HEK293 (cell line): Measurements from ENCODE around the gene IZUMO4.
A peak's percentile ranks its signal among the peaks of the same experiment; 100 is the strongest.

Source experiments
- CTCF ChIA-PET: fragments of 350-600 bp; formaldehyde crosslinking; extraction: SDS; loops from one replicate; lab custom pipeline; 2021; ENCODE audit warnings: antibody characterized with exemption; lab: Yijun Ruan, JAX
- POLR2A ChIA-PET: fragments of 300-600 bp; formaldehyde crosslinking; extraction: SDS; loops from one replicate; lab custom pipeline; 2020; ENCODE audit warnings: antibody characterized with exemption, inconsistent platforms; lab: Yijun Ruan, JAX
- H3K27ac ChIP-seq: fragments of 200-500 bp; sonication (Bioruptor generic); 2 replicates; pipeline ENCODE4 v1.5.1; 2014; ENCODE audit warnings: low read depth, low read length, control low read depth, inconsistent platforms; ENCODE audit errors: extremely low read depth
- H3K36me3 ChIP-seq, 2 experiments: fragments of 200-500 bp in 1 of 2; sonication (Bioruptor generic) in 1 of 2; 1 replicate in 1 of 2; 2 replicates in 1 of 2; pipeline ENCODE4 v1.5.1; 2014 to 2017; ENCODE audit warnings: inconsistent platforms in 2 of 2, low read length in 2 of 2; ENCODE audit not compliant: control insufficient read depth in 2 of 2, insufficient read depth in 1 of 2
- H3K4me1 ChIP-seq: fragments of 200-500 bp; sonication (Bioruptor generic); 2 replicates; pipeline ENCODE4 v1.5.1; 2014; ENCODE audit warnings: mild to moderate bottlenecking, low read length, inconsistent platforms; ENCODE audit not compliant: control insufficient read depth, insufficient read depth
- H3K4me3 ChIP-seq: 2 replicates; pipeline ENCODE4 v1.5.1; 2011; ENCODE audit warnings: low read depth, mild to moderate bottlenecking, control low read depth, low read length, moderate library complexity
- H3K9me3 ChIP-seq: fragments of 200-500 bp; sonication (Bioruptor generic); 2 replicates; pipeline ENCODE4 v1.5.1; 2014; ENCODE audit warnings: low read depth, low read length, inconsistent platforms; ENCODE audit not compliant: control insufficient read depth, insufficient read depth
- BCL11B ChIP-seq: fragments of 450-650 bp; formaldehyde crosslinking; IDR thresholded peaks from 2 replicates; pipeline ENCODE4 v1.5.1; 2016; ENCODE audit warnings: low read depth, missing biosample characterization, missing genetic modification characterization
- ELK4 ChIP-seq: IDR thresholded peaks from 2 replicates; pipeline ENCODE4 v1.6.1; 2011; ENCODE audit warnings: mild to moderate bottlenecking, low read depth, low read length, borderline replicate concordance
- INSM2 ChIP-seq: fragments of 450-650 bp; formaldehyde crosslinking; IDR thresholded peaks from 2 replicates; pipeline ENCODE4 v1.5.1; 2016; ENCODE audit warnings: missing biosample characterization, missing genetic modification characterization
- KLF9 ChIP-seq: fragments of 450-650 bp; formaldehyde crosslinking; IDR thresholded peaks from 2 replicates; pipeline ENCODE4 v1.5.1; 2016; ENCODE audit warnings: missing biosample characterization, missing genetic modification characterization, low read depth
- PRDM1 ChIP-seq: fragments of 450-650 bp; formaldehyde crosslinking; IDR thresholded peaks from 2 replicates; pipeline ENCODE4; 2016; ENCODE audit warnings: missing biosample characterization, missing genetic modification characterization
- ZBTB10 ChIP-seq: fragments of 450-650 bp; formaldehyde crosslinking; IDR thresholded peaks from 2 replicates; pipeline ENCODE4 v1.5.1; 2016; ENCODE audit warnings: missing biosample characterization, missing genetic modification characterization
- ZBTB20 ChIP-seq: fragments of 450-650 bp; formaldehyde crosslinking; IDR thresholded peaks from 2 replicates; pipeline ENCODE4 v1.5.1; 2016; ENCODE audit warnings: missing biosample characterization, missing genetic modification characterization
- ZEB2 ChIP-seq: fragments of 450-650 bp; formaldehyde crosslinking; IDR thresholded peaks from 2 replicates; pipeline ENCODE4 v1.5.1; 2016; ENCODE audit warnings: missing biosample characterization, missing genetic modification characterization
- ZFP37 ChIP-seq: fragments of 450-650 bp; formaldehyde crosslinking; IDR thresholded peaks from 2 replicates; pipeline ENCODE4 v1.5.1; 2016; ENCODE audit warnings: missing biosample characterization, missing genetic modification characterization
- ZNF138 ChIP-seq: fragments of 450-650 bp; formaldehyde crosslinking; IDR thresholded peaks from 2 replicates; pipeline ENCODE4 v1.5.1; 2016; ENCODE audit warnings: missing biosample characterization, missing genetic modification characterization, borderline replicate concordance
- ZNF146 ChIP-seq: fragments of 450-650 bp; formaldehyde crosslinking; IDR thresholded peaks from 2 replicates; pipeline ENCODE4 v1.5.1; 2016; ENCODE audit warnings: missing biosample characterization, missing genetic modification characterization
- ZNF280D ChIP-seq: fragments of 450-650 bp; formaldehyde crosslinking; IDR thresholded peaks from 2 replicates; pipeline ENCODE4 v1.5.1; 2016; ENCODE audit warnings: missing biosample characterization, missing genetic modification characterization
- ZNF324 ChIP-seq: fragments of 450-650 bp; formaldehyde crosslinking; IDR thresholded peaks from 2 replicates; pipeline ENCODE4 v1.5.1; 2016; ENCODE audit warnings: missing biosample characterization, missing genetic modification characterization
- ZNF335 ChIP-seq: fragments of 450-650 bp; formaldehyde crosslinking; conservative IDR thresholded peaks from 2 replicates; pipeline ENCODE4 v1.5.1; 2016; ENCODE audit warnings: missing biosample characterization, missing genetic modification characterization
- ZNF394 ChIP-seq: fragments of 450-650 bp; formaldehyde crosslinking; IDR thresholded peaks from 2 replicates; pipeline ENCODE4 v1.5.1; 2016; ENCODE audit warnings: missing biosample characterization, missing genetic modification characterization, mild to moderate bottlenecking, moderate library complexity, borderline replicate concordance
- ZNF398 ChIP-seq: fragments of 450-650 bp; formaldehyde crosslinking; IDR thresholded peaks from 2 replicates; pipeline ENCODE4 v1.5.1; 2017; ENCODE audit warnings: missing biosample characterization, missing genetic modification characterization
- ZNF433 ChIP-seq: fragments of 450-650 bp; formaldehyde crosslinking; IDR thresholded peaks from 2 replicates; pipeline ENCODE4 v1.5.1; 2016; ENCODE audit warnings: missing biosample characterization, missing genetic modification characterization, low read depth
- ZNF626 ChIP-seq: fragments of 450-650 bp; sonication (Bioruptor Pico); formaldehyde crosslinking; IDR thresholded peaks from 2 replicates; pipeline ENCODE4 v1.5.1; 2018; ENCODE audit warnings: missing biosample characterization, missing genetic modification characterization, inconsistent platforms
- ZSCAN30 ChIP-seq: fragments of 450-650 bp; IDR thresholded peaks from 2 replicates; pipeline ENCODE4 v1.5.1; 2018; ENCODE audit warnings: missing biosample characterization, mild to moderate bottlenecking, missing genetic modification characterization, moderate library complexity
- ZSCAN4 ChIP-seq: fragments of 450-650 bp; formaldehyde crosslinking; IDR thresholded peaks from 2 replicates; pipeline ENCODE4 v1.5.1; 2017; ENCODE audit warnings: missing biosample characterization, missing genetic modification characterization
- ZSCAN5A ChIP-seq: fragments of 450-650 bp; formaldehyde crosslinking; IDR thresholded peaks from 2 replicates; pipeline ENCODE4 v1.5.1; 2016; ENCODE audit warnings: missing biosample characterization, missing genetic modification characterization

The IZUMO4 gene

GRCh38 chr19:2059422-2060201 lies 37.1 kb upstream of the IZUMO4 start (continued):
- TF ChIP-seq ELK4, result no peak
- peak; percentile 35 for TF ChIP-seq ZBTB20 (tag by site-specific recombination)
- TF ChIP-seq ZNF146 (tag by site-specific recombination), result no peak
- TF ChIP-seq PRDM1 (tag by site-specific recombination), result no peak
- TF ChIP-seq ZNF433, result no peak
- 0 out of 2 replicates have a peak, but pooled peaks have one; percentile 31 for TF ChIP-seq ZSCAN30 (tag by site-specific recombination)
- no peak for TF ChIP-seq ZNF138 (tag by site-specific recombination)
- TF ChIP-seq, all 188 proteins: peak for 36

GRCh38 chr19:2060884-2061494 lies 35.7 kb upstream of the IZUMO4 start:
- Histone ChIP-seq H3K4me1 (peaks cover 16% of the 10 kb centered on the region), H3K9me3 (no peaks in the 10 kb centered on the region), H3K36me3 (no peaks in the 10 kb centered on the region), H3K27ac (peak overlapping the region; percentile 92), H3K4me3 (peak overlapping the region; percentile 59)
- ChIA-PET CTCF (interaction anchor here (1.5 kb wide), 1 partner anchor 8 kb away, joined by 7 read pairs; no protein-coding TSS in a partner anchor), POLR2A (interaction anchor here (0.5 to 2.8 kb wide), 3 partner anchors 9 to 729 kb away, joined by 4 to 11 read pairs (median 10); partner anchors contain the start of gene MKNK2)
- TF ChIP-seq ZSCAN4 (tag by site-specific recombination), result no peak
- 0 out of 2 replicates have a peak, but pooled peaks have one; percentile 73 for TF ChIP-seq BCL11B (tag by site-specific recombination)
- peak; percentile 8; the same call in 1 of the 2 replicates for TF ChIP-seq ZNF398 (tag by site-specific recombination)
- peak; percentile 30; the same call in 1 of the 2 replicates for TF ChIP-seq ZEB2 (tag by site-specific recombination)
- peak; percentile 27; the same call in 1 of the 2 replicates for TF ChIP-seq KLF9
- no peak for TF ChIP-seq ZNF324 (tag by site-specific recombination)
- peak; percentile 66; the same call in 1 of the 2 replicates for TF ChIP-seq ZBTB10
- TF ChIP-seq ZSCAN5A (tag by site-specific recombination), result no peak
- TF ChIP-seq ZNF280D (tag by site-specific recombination), result no peak
- TF ChIP-seq INSM2 (tag by site-specific recombination), result no peak
- no peak for TF ChIP-seq ZFP37 (tag by site-specific recombination)
- TF ChIP-seq ZNF626 (tag by site-specific recombination), result no peak
- no peak for TF ChIP-seq ZNF394
- peak; percentile 94 for TF ChIP-seq ZNF335 (tag by site-specific recombination)
